SIG-M5 (cell line): ENCODE measurements around the gene TOMM70.

Source experiments
- DNase-seq: peaks from one replicate; lab custom pipeline; 2025; lab: John Stamatoyannopoulos, UW

Gene TOMM70

GRCh38 chr3:100324044-100324443 lies 76.8 kb downstream of the TOMM70 start:
- DNase-seq = no peak

GRCh38 chr3:100319951-100320350 lies 80.9 kb downstream of the TOMM70 start:
- DNase-seq = no peak

GRCh38 chr3:100317912-100318311 lies 83.0 kb downstream of the TOMM70 start:
- no peak for DNase-seq

GRCh38 chr3:100316641-100317069 lies 84.2 kb downstream of the TOMM70 start:
- DNase-seq = peak; percentile 23
